GM18505 (cell line): ENCODE data around the gene MAGEF1.

Source experiments
- ATAC-seq: cut with Tn5 transposase; IDR thresholded peaks from one replicate; pipeline ENCODE4 v1.9.1; 2021; ENCODE audit not compliant: unreplicated experiment
- POLR2A ChIP-seq: IDR thresholded peaks from 4 replicates; pipeline ENCODE4 v1.6.1; 2011; ENCODE audit warnings: borderline replicate concordance; ENCODE audit not compliant: insufficient read depth, insufficient read length; ENCODE audit errors: extremely low read depth

The MAGEF1 gene

GRCh38 chr3:184750349-184751083, 38.7 kb upstream of the MAGEF1 start:
- no peak for TF ChIP-seq POLR2A
- no peak for ATAC-seq

- TF ChIP-seq POLR2A, result no peak
- no peak for ATAC-seq
These were observed 37.4 kb upstream of the MAGEF1 start for GRCh38 chr3:184749168-184749744.

GRCh38 chr3:184748219-184749135, 36.6 kb upstream of the MAGEF1 start:
- ATAC-seq, result no peak

GRCh38 chr3:184746131-184747120, 34.6 kb upstream of the MAGEF1 start:
- ATAC-seq, result no peak
- TF ChIP-seq POLR2A, result no peak

More at GRCh38 chr3:184748219-184749135, 36.6 kb upstream of the MAGEF1 start:
- TF ChIP-seq POLR2A, result no peak

GRCh38 chr3:184745526-184745925, 33.7 kb upstream of the MAGEF1 start:
- no peak for TF ChIP-seq POLR2A
- ATAC-seq, result no peak

- no peak for ATAC-seq
- TF ChIP-seq POLR2A, result no peak
These were observed 31.4 kb upstream of the MAGEF1 start for GRCh38 chr3:184743248-184743647.

- no peak for TF ChIP-seq POLR2A
- ATAC-seq, result no peak
These were observed 30.8 kb upstream of the MAGEF1 start for GRCh38 chr3:184742676-184743135.

GRCh38 chr3:184741798-184742675, 30.2 kb upstream of the MAGEF1 start:
- no peak for ATAC-seq
- no peak for TF ChIP-seq POLR2A

- TF ChIP-seq POLR2A, result no peak
- ATAC-seq, result no peak
These were observed 29.3 kb upstream of the MAGEF1 start for GRCh38 chr3:184741259-184741556.

- TF ChIP-seq POLR2A, result no peak
- no peak for ATAC-seq
These were observed 28.8 kb upstream of the MAGEF1 start for GRCh38 chr3:184740509-184741258.
